HG03378 (cell line): ENCODE measurements around the gene RBM19.

ENCODE experiments used
- ATAC-seq: cut with Tn5 transposase; IDR thresholded peaks from one replicate; pipeline ENCODE4 v1.9.1; 2021; ENCODE audit warnings: mild to moderate bottlenecking, moderate library complexity; ENCODE audit not compliant: unreplicated experiment

RBM19 gene

DNA sequence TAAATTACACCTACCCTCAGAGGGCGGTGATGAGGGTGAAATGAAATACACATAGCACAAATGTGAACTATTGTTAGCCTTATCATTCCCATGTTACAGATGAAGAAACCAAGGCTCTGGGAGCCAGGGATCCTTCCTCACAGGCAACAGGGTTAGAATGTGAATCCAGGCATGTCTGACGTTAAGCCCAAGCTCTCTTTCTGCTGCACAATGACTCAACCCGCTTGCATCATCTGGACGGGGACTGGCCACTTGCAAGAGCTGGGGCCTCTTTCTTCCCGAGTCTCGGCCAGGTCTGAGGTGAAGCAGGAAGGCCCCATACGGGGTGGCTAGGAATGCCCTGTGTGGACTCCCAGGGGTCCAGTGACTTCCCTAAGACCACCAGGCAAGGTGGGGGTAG is 105.2 kb downstream of the RBM19 start:
- ATAC-seq = no peak

GRCh38 chr12:113860059-113860820 is 105.9 kb downstream of the RBM19 start:
- no peak for ATAC-seq

DNA sequence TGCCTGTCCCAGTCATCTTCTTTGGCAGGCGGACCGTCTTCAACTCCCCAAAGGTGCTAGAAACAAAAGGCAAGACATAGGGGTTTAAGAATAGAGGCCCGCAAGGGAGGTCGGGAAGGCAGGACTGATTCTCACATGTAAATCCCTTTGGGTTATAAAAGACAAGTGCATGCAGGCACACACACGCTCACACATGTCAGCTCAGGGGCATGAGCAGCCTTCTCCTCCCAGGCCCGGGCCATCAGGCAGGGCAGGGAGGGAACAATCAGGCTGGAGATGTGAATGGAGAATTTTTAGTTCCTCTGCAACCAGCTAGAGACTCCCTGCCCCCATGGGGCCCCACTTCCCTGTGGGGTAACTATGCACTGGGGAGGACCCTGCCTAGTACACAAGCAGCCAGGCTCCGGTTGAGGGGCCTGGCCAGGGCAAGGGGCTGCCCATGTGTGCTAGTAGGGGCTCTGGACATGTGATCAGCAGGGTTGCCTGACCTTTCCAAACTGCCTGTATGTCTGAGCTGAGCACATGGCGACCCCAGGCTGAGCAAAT is 107.2 kb downstream of the RBM19 start:
- no peak for ATAC-seq

DNA sequence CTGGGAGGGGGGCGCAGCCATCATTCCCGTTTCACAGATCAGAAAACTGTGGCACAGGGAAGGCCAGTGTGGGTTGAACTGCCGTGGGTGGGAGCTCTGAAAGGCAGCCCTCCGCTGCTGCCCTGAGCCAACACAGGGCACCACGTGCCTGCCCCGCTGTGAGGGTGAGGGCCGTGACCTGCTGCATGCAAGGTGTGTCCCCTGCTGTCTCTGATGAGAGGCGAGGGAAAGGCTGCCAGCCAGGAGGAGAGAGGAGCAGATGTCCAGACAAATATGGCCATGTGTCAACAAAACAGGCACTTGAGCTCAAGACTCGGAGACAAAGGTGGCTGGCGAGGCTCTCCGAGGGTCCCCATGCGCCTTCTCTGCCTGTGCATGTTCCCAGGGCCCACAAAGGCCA is 108.8 kb downstream of the RBM19 start:
- ATAC-seq = no peak

GRCh38 chr12:113855998-113856397 is 110.1 kb downstream of the RBM19 start:
- ATAC-seq = no peak

GRCh38 chr12:113854385-113855142 is 111.6 kb downstream of the RBM19 start:
- ATAC-seq = no peak

DNA sequence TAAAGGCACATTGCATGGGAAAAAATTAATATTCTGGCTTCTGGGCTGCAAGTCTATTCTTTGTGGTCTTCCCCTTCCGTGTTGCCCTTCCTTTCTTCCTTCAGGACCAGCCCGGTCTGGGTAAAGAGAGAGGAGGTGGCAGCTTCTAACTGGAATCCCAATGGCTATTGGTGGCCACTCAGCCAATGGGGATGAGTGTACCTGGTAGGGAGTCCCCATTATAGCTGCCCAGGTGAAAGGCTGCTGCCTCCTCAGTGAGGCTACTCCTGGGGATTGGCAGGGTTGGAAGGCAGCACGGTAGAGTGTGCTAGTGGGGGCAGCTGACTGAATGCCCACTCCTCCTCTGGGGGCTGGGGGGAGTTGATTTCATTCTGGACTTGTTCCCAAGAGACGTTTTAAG is 112.6 kb downstream of the RBM19 start:
- no peak for ATAC-seq

DNA sequence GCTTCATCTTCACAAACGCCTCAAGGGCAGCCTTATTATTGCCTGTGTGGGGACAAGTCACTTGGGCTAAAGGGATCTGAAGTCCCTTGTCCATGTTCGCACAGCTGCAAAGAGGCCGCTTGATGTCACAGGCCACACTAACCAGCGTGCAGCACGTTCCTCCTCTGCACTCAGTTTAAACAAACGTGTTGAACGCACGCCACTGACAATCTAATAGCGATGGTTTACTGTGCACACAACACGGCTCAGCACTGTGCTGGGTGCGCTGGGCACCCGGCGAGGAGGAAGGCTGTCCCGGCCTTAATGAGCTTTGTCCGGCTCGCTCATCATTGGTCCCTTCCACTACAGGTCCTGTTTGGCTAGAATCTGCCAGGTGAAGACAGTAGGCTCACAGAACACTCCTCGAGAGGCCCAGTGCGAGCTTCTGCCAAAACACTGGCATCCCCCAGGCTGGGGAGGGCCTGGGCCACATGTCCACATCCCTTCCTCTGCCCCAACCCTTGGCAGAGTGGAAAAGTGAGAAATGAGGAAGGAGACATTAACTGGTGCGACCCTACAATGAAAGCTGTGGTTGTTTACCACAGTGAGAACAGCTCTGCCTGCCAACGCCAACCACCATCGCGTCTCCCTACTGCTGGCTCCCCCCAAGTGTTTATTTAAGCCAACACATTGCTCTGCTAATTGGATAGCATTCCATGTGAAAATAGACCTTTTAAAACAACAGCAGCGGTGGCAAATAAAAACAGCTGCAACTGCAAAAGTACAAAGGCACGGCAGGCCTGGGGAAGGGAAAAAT is 113.2 kb downstream of the RBM19 start:
- ATAC-seq = no peak

- no peak for ATAC-seq
These were observed 113.9 kb downstream of the RBM19 start for GRCh38 chr12:113852264-113852663.

- ATAC-seq = no peak
These were observed 115.6 kb downstream of the RBM19 start for GRCh38 chr12:113850309-113851056.

DNA sequence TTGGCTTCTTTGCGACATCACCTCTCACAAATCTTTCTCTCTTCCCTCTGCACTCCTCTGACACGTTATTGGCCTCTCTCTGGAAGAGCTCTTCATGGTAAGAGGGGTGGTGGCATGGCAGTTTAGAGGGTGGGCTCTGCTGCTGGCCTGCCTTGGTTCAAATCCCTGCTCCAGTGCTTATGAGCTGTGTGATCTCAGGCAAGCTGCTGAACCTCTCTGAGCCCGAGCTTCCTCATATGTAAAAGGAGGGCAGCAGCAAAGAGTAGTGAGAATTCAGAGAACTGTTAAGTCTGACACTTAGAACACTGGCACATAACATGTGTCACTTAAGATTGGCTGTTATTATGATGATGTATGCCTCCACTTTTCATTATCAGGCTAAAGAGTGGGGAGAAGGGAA is 118.3 kb downstream of the RBM19 start:
- ATAC-seq = no peak

GRCh38 chr12:113846883-113847755 is 119.0 kb downstream of the RBM19 start:
- no peak for ATAC-seq

GRCh38 chr12:113845900-113846674 is 120.0 kb downstream of the RBM19 start:
- ATAC-seq = no peak

- ATAC-seq = no peak
These were observed 121.5 kb downstream of the RBM19 start for GRCh38 chr12:113844495-113845210.

- no peak for ATAC-seq
These were observed 123.4 kb downstream of the RBM19 start for GRCh38 chr12:113842699-113843098.

DNA sequence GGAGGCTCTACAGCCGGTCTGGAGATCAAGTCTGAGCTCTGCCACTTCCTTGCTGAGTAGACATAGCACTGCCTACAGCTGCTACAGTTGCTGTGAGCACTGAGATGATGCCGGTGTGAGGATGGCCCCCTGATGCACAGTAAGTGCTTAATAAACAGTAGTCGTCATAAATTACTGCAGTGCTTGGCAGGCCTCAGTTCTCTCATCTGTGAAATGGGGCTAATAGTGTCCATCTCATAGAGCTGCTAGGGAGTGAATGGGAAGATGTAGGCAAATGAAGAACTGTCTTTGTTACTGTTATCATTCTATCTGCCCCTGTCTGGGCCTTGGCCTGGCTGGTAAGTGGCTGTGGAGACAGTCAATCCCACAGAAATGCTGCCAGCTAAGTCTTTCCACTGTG is 124.3 kb downstream of the RBM19 start:
- no peak for ATAC-seq

GRCh38 chr12:113840401-113841042 is 125.6 kb downstream of the RBM19 start:
- no peak for ATAC-seq

- no peak for ATAC-seq
These were observed 127.2 kb downstream of the RBM19 start for GRCh38 chr12:113838896-113839295.
